NT2/D1 (cell line): Measurements from ENCODE around the gene KLRG1.

Experiments used
- SUZ12 ChIP-seq: IDR thresholded peaks from 2 replicates; pipeline ENCODE4 v1.6.1; 2011; ENCODE audit not compliant: insufficient read length, insufficient read depth; ENCODE audit errors: extremely low read depth
- YY1 ChIP-seq: IDR thresholded peaks from 2 replicates; pipeline ENCODE4 v1.6.1; 2011; ENCODE audit not compliant: insufficient read length, insufficient read depth
- ZNF274 ChIP-seq: IDR thresholded peaks from 2 replicates; pipeline ENCODE4 v1.6.1; 2011; ENCODE audit warnings: mild to moderate bottlenecking, low read depth, low read length

- TF ChIP-seq ZNF274 (no peak), YY1 (no peak), SUZ12 (no peak)
These were observed 35.5 kb upstream of the KLRG1 start for GRCh38 chr12:8953773-8954402.
